ENCODE measurements around the gene CERS6.

DNA sequence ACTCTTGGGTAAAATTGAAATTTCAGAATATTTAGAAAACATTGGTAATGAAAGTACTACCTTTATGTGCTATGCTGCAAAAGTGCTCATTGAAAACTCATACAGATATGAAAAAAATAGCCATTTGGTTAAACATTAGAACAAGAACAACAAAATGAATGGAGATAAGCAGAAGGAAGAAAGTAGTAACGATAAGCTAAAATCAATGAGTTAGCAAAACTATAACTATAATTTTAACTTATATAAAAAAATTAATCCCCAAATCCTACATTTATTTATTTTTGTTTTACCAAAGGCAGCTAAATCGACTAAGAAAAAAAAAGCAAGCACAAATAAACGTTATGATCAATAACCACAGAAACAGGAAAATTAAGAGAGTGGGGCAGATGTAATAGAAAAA is 99.2 kb downstream of the CERS6 start:
- no peak for TF ChIP-seq STAT1 (IDR thresholded peaks at IDR 0.05; ENCODE audit: unreplicated experiment)
- TF ChIP-seq, protein P1, sequence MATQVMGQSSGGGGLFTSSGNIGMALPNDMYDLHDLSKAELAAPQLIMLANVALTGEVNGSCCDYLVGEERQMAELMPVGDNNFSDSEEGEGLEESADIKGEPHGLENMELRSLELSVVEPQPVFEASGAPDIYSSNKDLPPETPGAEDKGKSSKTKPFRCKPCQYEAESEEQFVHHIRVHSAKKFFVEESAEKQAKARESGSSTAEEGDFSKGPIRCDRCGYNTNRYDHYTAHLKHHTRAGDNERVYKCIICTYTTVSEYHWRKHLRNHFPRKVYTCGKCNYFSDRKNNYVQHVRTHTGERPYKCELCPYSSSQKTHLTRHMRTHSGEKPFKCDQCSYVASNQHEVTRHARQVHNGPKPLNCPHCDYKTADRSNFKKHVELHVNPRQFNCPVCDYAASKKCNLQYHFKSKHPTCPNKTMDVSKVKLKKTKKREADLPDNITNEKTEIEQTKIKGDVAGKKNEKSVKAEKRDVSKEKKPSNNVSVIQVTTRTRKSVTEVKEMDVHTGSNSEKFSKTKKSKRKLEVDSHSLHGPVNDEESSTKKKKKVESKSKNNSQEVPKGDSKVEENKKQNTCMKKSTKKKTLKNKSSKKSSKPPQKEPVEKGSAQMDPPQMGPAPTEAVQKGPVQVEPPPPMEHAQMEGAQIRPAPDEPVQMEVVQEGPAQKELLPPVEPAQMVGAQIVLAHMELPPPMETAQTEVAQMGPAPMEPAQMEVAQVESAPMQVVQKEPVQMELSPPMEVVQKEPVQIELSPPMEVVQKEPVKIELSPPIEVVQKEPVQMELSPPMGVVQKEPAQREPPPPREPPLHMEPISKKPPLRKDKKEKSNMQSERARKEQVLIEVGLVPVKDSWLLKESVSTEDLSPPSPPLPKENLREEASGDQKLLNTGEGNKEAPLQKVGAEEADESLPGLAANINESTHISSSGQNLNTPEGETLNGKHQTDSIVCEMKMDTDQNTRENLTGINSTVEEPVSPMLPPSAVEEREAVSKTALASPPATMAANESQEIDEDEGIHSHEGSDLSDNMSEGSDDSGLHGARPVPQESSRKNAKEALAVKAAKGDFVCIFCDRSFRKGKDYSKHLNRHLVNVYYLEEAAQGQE (IDR thresholded peaks at IDR 0.05; ENCODE audit: unreplicated experiment): no peak
- TF ChIP-seq EZH2 (IDR thresholded peaks at IDR 0.05; ENCODE audit: low read depth, unreplicated experiment): no peak
- TF ChIP-seq, protein P2, sequence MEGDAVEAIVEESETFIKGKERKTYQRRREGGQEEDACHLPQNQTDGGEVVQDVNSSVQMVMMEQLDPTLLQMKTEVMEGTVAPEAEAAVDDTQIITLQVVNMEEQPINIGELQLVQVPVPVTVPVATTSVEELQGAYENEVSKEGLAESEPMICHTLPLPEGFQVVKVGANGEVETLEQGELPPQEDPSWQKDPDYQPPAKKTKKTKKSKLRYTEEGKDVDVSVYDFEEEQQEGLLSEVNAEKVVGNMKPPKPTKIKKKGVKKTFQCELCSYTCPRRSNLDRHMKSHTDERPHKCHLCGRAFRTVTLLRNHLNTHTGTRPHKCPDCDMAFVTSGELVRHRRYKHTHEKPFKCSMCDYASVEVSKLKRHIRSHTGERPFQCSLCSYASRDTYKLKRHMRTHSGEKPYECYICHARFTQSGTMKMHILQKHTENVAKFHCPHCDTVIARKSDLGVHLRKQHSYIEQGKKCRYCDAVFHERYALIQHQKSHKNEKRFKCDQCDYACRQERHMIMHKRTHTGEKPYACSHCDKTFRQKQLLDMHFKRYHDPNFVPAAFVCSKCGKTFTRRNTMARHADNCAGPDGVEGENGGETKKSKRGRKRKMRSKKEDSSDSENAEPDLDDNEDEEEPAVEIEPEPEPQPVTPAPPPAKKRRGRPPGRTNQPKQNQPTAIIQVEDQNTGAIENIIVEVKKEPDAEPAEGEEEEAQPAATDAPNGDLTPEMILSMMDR (conservative IDR thresholded peaks at IDR 0.05; ENCODE audit: low read depth in 2 of 2): no peak
- no peak for TF ChIP-seq POLR2AphosphoS5 (IDR thresholded peaks at IDR 0.05; ENCODE audit: low read depth)
